ENCODE measurements around the gene VDR.
A peak's percentile ranks its signal among the peaks of the same experiment; 100 is the strongest.

Gene VDR

DNA sequence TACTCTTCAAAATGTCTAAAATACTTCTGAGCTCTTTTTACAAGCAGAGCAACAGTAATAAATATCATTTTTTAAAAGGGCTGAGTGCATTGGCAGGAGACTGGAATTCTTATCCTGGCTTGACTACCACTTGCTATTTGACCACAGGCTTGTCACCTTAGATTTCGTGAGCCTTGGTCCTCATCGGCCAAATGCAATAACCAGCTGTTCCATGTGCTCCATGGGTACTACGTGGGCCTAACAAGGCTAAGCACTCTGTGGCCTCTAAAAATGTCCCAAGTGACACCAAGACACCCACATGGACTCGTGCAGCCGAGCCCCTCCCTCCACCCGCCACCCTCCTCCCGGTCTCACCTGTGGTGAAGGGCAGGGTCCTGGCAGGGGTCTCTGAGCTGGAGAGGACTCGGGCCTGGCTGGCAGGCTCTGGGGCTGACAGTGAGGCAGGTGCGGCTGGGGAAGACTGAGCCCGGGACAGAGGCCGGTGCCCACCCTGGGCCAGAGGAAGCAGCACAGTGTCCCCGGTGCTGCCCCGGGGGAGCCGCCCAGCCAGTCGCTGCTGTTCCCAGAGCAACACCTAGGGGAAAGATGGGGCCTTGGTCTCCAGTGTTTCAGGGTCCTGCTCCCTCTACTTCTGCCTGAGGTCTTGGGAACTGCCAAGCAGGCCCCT lies 111.6 kb downstream of the VDR start:
- Histone ChIP-seq H3K27ac (no peak overlapping the region), H4K20me1 (peaks cover 0 to 100% (median 36%) of the 10 kb centered on the region in 11 experiments; a peak in 14 of 22 replicates), H3K27me3 (no peaks in the 10 kb centered on the region), H3K9me3 (replicated peaks in 1 of 11) (no peaks in the 10 kb centered on the region), H3K9ac (peak overlapping the region in 1 of 11 experiments; percentile 24; a peak in 1 of 22 replicates), H3K36me3 (peaks cover 92 to 100% (median 97%) of the 10 kb centered on the region in 11 experiments), H3K4me2 (no peak overlapping the region), H3K4me1 (no peaks in the 10 kb centered on the region), H3K4me3 (no peak overlapping the region)
- no peak for TF ChIP-seq Cebpa-rat (IDR thresholded peaks at IDR 0.05)

DNA sequence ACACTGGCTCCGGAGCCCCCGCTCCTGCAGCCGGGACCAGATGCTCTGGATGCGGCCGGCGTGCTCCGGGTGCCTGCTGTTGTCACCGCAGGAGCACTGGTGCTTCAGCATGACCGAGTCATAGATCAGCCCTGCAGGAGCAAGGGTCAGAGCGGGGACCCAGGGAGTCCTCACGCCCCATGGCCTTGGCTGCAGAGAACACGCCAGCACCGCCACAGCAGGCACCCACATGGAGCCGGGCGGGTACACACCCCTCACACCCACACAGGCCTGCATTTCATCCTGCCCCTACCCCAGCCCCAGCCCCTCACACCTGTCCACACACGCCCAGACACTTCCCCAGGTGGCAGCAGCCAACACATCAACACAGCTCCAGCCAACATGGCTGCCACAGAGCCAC lies 112.9 kb downstream of the VDR start:
- Histone ChIP-seq H4K20me1 (peaks cover 0 to 100% (median 37%) of the 10 kb centered on the region in 11 experiments; a peak in 16 of 22 replicates), H3K9me3 (replicated peaks in 1 of 11) (no peaks in the 10 kb centered on the region), H3K4me1 (no peaks in the 10 kb centered on the region), H3K4me2 (no peak overlapping the region), H3K27ac (no peak overlapping the region), H3K27me3 (no peaks in the 10 kb centered on the region), H3K9ac (no peak overlapping the region), H3K36me3 (peaks cover 94 to 100% (median 99%) of the 10 kb centered on the region in 11 experiments), H3K4me3 (no peak overlapping the region)
- TF ChIP-seq Cebpa-rat (IDR thresholded peaks at IDR 0.05) = no peak
